ENCODE results near the gene FLACC1. TPM values are rescaled to one million over a fixed set of nuclear protein-coding genes. Genes with fewer than 3 reads are reported as not detected.

Gene FLACC1
- total and polyA plus RNA-seq, 2 of the 8 experiments (the other 6 are each of a cell fraction or from before 2014, with no cell fraction given): 0.58 TPM; not detected in 1

- H3K23me2 ChIP-seq (ENCODE audit: low read depth, low read length): no peaks in the 10 kb centered on the region
- H3K23ac ChIP-seq (ENCODE audit: insufficient read length): no peak overlapping the region
- no peak overlapping the region for H3K4me3 ChIP-seq (ENCODE audit: extremely low read depth in 1 of 4, insufficient read depth in 2 of 4, low read depth in 3 of 4, low read length in 4 of 4)
- WGBS, 2 experiments (ENCODE audit: extremely low coverage in 1 of 2, insufficient coverage in 1 of 2, insufficient read length in 1 of 2, insufficient replicate concordance in 2 of 2, low coverage in 1 of 2, low lambda C conversion rate in 2 of 2, missing lambda C conversion rate in 1 of 2): 70% methylated on average over 3 of the region's 3 CpGs; no CpG with 5 or more reads in 1 of the 2 experiments
- H3K4ac ChIP-seq (replicated peaks; ENCODE audit: insufficient read length, low read depth, low read length): no peak overlapping the region
- H2BK12ac ChIP-seq (ENCODE audit: low read depth, low read length): no peak overlapping the region
- FAIRE-seq (no peak), DNase-seq (ENCODE audit: low read depth in 1 of 2, low spot score in 2 of 2) (no peak)
- no peaks in the 10 kb centered on the region for H4K20me1 ChIP-seq (replicated peaks in 1 of 2; ENCODE audit: control insufficient read depth in 1 of 2, insufficient read depth in 2 of 2, low read length in 2 of 2)
- no peak overlapping the region for H2BK120ac ChIP-seq (replicated peaks; ENCODE audit: low read depth, low read length)
- no peak overlapping the region for H2BK20ac ChIP-seq (ENCODE audit: low read length)
- no peaks in the 10 kb centered on the region for H3K4me1 ChIP-seq (replicated peaks in 1 of 4; ENCODE audit: control insufficient read depth in 3 of 4, insufficient read depth in 4 of 4, low read length in 3 of 4)
- no peaks in the 10 kb centered on the region for H3K79me2 ChIP-seq (ENCODE audit: control insufficient read depth in 1 of 2, insufficient read depth in 2 of 2, low read length in 2 of 2)
- H4K5ac ChIP-seq (ENCODE audit: insufficient read length, low read depth, low read length): no peak overlapping the region
- H3K27ac ChIP-seq (ENCODE audit: low read depth, low read length): no peak overlapping the region
- no peak overlapping the region for H4K91ac ChIP-seq (replicated peaks; ENCODE audit: insufficient read length, low read length)
- H2BK5ac ChIP-seq (ENCODE audit: low read depth, low read length): no peak overlapping the region
- H2AFZ ChIP-seq (ENCODE audit: low read length): no peak overlapping the region
- H3K9me3 ChIP-seq (ENCODE audit: insufficient read depth in 2 of 2, low read depth in 1 of 2, low read length in 1 of 2): peaks cover 7 to 11% of the 10 kb centered on the region in 2 experiments; a peak in 2 of 4 replicates
- H3K79me1 ChIP-seq (ENCODE audit: low read depth, low read length): no peaks in the 10 kb centered on the region
- H3K14ac ChIP-seq (ENCODE audit: insufficient read length): no peak overlapping the region
- no peak overlapping the region for H3K18ac ChIP-seq (ENCODE audit: extremely low read depth, low read length)
- no peak overlapping the region for H3K4me2 ChIP-seq (ENCODE audit: insufficient read depth in 1 of 2, low read depth in 2 of 2, low read length in 2 of 2)
- no peak overlapping the region for H2AK5ac ChIP-seq (ENCODE audit: low read depth, low read length)
- H3K27me3 ChIP-seq (replicated peaks in 1 of 4; ENCODE audit: control insufficient read depth in 3 of 4, extremely low read depth in 1 of 4, insufficient read depth in 3 of 4, low read length in 3 of 4): no peaks in the 10 kb centered on the region
- H2BK15ac ChIP-seq (ENCODE audit: low read length): no peak overlapping the region
- H3K56ac ChIP-seq (replicated peaks; ENCODE audit: insufficient read length, low read depth, low read length): no peak overlapping the region
- no peak overlapping the region for H4K8ac ChIP-seq (ENCODE audit: extremely low read depth, insufficient read depth, low read length)
- ChIA-PET CTCF (ENCODE audit: partially characterized antibody) (interaction anchor here (1.3 to 1.9 kb wide), 3 partner anchors 22 to 66 kb away, joined by 3 to 8 read pairs (median 5); no protein-coding TSS in a partner anchor), POLR2A (ENCODE audit: partially characterized antibody) (no interaction called here)
- no peak overlapping the region for H3K9ac ChIP-seq (replicated peaks in 1 of 4; ENCODE audit: extremely low read depth in 1 of 4, low read depth in 3 of 4, low read length in 3 of 4)
- no peaks in the 10 kb centered on the region for H3K36me3 ChIP-seq (ENCODE audit: control insufficient read depth in 2 of 4, insufficient read depth in 4 of 4, low read length in 3 of 4)
- TF ChIP-seq SP4 (IDR thresholded peaks at IDR 0.05; ENCODE audit: low read length): no peak
- TF ChIP-seq YY1 (IDR thresholded peaks at IDR 0.05; ENCODE audit: low read depth, low read length): no peak
- no peak for TF ChIP-seq NRF1 (IDR thresholded peaks at IDR 0.05; ENCODE audit: low read depth, low read length)
- no peak for TF ChIP-seq BACH1 (IDR thresholded peaks at IDR 0.05; ENCODE audit: low read length)
- no peak for TF ChIP-seq RBBP5 (IDR thresholded peaks at IDR 0.05; ENCODE audit: borderline replicate concordance, low read depth, low read length)
These were observed 58.6 kb downstream of the FLACC1 start for GRCh38 chr2:201298462-201299052.

Data from H1 (cell line).